Activated CD4-positive, alpha-beta T cell treated with anti-CD3 and anti-CD28 coated beads for 4 hours (primary cell): Measurements from ENCODE around the gene AFF3.

Experiments used
- DNase-seq, 2 donors: peaks; one replicate each; pipeline ENCODE4 v3.0.0-alpha.2; 2020

AFF3 gene

DNA sequence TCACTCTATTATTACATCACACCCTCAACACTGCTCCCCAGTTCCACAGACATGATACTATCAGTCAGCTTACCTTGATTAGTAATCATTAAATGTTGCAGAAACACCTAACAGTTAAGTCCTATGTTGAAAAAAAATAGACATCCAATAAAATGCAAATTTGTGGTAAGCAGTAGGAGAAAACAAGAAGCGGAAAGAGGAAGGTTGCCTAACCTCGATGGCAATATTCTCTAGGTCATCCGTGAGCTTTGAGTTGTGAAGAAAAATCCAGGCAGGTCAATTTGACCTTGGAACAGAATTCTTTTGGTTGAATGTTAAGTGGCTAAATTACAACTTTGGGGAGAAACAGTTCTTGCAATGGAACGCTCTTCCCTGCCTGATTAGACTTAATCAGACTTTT lies 264.4 kb downstream of the AFF3 start:
- no peak for DNase-seq

GRCh38 chr2:99876956-99877355 lies 265.4 kb downstream of the AFF3 start:
- DNase-seq = no peak

- no peak for DNase-seq
Measured at GRCh38 chr2:99875627-99876201, 266.7 kb downstream of the AFF3 start.

DNA sequence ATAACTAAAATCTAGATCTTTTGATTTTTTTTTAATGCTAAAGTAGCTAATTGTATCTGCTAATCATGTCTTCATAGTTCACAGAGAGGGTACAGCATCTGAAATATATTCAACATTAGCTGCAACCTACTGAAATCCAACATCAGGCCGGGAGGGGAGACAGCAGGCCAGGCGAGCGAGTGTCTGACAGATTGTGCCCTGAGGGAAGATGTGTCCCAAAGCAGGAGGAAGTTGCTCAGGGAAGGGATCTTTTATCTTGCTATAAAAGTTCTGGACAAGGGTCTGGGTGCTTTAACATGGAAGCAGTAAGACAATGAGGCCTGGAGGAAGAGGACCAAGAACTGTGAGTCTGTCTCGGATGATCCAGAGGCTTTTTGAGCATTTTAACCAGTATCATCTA lies 274.1 kb downstream of the AFF3 start:
- no peak for DNase-seq

GRCh38 chr2:99867770-99868169 lies 274.6 kb downstream of the AFF3 start:
- no peak for DNase-seq

- no peak for DNase-seq
Measured at GRCh38 chr2:99865818-99866676, 276.3 kb downstream of the AFF3 start.

DNA sequence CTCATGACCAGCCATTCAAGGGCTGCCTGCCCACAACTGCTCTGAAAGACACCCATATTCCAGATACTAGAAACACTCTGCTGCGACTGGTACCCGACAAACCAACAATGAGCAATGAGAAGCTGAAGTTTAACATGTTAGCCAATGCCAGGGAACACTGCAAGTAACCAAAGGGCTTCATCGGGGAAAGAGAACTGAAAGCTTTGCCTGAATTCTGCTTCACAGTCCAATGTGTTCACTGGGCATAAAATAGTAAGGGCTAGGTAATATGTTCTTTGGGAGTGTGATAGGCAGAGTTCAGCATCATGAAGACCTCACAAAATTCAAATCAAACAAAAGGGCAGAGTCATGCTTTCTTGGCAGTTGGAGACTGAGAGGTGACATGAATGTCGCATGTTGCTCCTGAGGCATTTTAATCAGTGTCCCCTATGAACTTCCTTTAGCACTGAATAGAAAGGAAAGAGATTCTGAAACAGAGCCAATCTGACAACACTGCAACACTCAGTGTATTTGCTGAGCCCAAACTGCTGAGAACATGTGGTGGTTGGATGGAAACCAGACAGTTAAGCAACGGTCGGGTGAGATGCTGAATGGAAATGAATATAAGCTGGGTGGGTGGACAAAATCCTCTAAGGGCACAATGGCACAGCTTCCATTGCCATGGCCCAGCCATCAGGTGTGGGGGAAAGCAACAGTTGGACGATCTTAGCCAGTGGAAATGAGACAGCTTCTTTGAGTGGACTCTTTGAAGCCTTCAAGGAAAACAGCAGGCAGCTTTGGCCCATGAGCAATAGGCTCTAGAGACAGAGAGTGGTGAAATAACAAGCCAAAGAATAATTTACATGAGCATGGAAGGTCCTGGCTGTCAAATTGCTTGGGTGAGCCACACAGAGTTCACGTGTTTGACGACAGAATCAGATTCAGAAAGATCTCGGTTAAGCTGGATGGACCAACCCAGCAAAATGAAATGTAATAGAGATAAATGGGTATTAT lies 277.5 kb downstream of the AFF3 start:
- DNase-seq = no peak

DNA sequence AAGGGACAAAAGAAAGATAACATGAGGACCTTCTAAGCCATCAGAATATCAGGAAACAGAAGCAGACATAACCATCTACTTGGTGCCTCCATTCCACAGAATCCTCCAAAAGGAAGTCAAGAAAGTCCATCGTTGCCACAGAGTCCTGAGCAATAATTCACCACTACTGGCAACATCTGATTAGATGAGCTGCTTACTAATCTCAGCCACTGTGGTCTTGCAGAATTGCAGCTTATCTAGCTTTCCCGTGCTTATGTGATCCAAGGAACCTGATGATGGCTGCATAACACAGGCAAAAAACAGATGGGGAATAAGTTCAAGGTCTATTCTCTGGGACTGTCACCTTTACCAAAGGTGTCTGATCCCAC lies 278.5 kb downstream of the AFF3 start:
- DNase-seq = no peak

DNA sequence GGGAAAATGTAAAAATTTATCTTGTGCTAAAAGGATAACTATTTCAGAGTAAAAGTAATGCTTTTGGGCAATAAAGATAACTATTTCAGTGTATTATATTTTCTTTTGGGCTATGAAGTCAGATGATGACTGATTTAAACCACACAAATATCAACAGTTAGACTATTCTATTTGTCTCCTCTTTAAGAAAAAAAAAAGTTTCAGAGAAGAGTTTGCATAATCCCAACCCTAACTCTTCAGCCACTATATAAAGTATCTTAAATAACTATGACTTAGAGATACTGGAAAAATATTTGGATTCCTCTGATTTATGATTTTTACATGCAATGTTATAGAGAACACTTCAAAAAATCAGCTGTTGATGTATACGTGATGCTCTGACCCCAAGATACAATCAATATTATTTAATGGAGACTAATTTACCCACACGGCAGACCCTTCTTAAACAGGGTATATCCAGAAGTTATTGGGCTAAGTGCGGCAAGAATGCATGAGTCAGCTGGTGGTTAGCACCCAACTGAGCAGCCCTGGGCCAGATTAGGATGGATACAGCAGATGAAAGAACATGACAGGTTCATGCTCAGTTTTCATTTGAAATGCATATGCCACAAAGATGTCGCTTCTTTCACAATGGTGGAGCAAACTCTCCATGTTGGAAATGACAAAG lies 279.0 kb downstream of the AFF3 start:
- no peak for DNase-seq

GRCh38 chr2:99862566-99862965 lies 279.8 kb downstream of the AFF3 start:
- no peak for DNase-seq

- DNase-seq = no peak
Measured at GRCh38 chr2:99861376-99861760, 281.0 kb downstream of the AFF3 start.

DNA sequence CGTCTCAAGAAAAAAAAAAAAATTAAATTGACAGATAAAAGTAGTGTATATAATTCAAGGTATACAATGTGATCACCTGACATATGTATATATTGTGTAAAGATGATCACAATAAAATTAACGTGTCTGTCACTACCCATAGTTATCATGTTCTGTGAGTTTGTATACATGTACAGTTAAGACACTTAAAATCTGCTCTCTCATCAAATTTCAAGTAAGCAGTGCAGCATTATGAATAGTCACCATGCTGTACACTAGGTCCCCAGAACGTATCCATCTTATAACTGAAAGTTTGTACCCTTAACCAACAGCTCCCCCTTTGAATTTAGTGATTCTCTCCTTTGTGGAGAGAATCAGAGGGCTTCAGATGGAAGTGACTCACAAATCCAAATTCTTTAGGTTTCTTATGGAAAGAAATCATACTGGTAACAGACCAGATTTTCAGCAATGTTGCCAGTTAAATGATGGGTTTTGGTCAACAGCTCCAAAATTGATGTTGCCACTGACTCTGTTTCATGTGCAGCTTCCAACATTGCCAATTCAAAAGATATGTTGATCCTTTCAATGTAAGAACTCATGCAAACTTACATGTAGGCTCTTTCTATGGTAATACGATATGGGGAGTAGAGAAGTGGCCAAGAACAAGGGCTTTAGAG lies 281.5 kb downstream of the AFF3 start:
- no peak for DNase-seq

DNA sequence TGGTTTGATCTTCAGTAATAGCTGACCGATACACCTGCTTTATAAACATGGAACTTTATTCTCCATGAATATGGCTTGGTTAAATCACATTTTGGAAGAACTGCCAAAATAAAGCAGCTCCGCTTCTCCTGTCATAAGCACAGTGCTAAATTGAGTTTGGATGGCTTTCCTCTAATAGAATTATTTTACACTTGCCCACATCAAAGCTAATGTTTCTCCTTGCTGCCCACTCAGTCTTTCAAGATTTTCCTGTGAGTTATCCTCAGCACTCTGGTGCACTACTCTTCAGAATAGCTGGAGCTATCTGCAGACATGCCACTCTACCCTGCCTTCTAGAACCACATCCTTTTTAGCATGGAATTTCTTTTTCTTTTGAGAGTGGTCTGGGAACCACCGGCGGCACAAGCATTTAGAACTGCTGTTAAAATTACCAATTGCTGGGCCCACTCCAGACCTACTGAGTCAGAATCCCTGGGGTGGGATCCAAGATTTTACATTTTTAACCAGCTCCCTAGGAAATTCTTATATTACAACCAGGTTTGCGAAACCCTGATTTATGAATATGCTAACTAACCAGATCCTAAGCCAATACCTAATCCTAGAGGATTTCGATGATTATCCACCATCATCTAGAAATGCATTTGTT lies 283.3 kb downstream of the AFF3 start:
- no peak for DNase-seq

DNA sequence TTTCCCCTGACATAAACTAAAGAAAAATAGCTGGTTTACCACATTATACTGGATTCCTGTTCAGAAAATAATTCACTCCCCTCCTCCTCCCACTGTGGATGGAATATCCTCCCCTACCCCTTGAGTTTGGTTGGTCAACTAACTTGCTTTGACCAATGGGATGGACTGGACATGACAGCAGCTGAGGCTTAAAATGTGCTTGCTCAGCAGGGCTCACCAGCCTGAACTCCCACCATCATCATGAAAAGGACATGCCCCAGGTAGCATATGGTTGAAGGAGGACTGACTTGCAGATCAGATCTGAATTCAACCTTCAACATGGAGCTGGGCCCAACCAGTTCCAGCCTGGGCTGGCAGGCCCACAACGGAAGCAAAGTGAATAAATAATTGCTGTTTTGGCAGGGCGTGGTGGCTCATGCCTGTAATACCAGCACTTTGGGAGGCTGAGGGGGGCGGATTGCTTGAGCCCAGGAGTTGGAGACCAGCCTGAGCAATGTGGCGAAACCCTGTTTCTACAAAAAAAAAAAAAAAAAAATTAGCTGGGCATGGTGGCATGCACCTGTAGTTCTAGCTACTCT lies 284.4 kb downstream of the AFF3 start:
- DNase-seq = no peak

GRCh38 chr2:99857372-99857771 lies 285.0 kb downstream of the AFF3 start:
- no peak for DNase-seq

- no peak for DNase-seq
Measured at GRCh38 chr2:99856119-99856518, 286.3 kb downstream of the AFF3 start.

GRCh38 chr2:99854236-99854852 lies 288.0 kb downstream of the AFF3 start:
- DNase-seq = no peak

DNA sequence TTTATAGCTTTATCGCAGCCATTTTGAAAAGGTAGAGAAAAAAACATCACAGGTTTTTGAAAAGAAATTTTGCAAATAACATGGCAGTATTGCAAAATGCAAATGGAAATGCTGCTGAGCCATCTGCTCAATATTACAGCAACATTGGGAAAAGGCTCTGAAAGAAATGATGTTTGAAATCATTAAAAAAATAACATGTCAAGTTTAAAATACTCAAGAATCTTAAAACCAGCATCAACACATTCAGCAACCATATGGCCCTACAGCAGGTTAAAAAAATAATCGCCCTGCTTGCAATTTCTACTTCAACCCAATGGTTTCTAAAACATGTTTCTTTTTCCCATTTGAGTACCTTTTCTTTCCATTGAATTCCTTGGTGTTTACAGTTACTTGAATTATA lies 289.4 kb downstream of the AFF3 start:
- DNase-seq = no peak

DNA sequence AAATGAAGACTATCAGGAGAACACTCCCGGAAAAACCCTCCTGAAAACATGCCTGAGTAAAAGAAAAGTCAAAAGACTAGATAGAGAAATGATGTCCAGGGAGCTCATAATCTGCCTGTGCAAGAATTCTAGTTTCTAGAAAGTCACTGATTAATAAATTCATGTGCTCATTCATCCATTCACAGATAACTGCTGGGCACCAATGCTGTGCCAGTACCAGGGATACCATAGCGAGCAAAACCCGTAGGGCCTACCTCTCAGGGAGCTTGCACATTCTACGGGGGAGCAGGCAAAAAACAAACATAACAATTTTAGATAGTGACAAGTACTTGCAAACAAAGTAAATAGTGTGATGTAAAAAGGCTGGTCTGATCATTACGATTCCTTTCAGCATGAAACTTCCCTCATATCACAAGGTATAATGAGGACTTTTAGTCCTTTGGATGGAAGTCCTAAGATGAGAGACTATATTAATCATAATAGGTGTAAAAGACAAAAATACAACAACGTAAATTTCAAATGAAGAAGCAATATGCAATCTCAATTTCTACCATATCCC lies 289.9 kb downstream of the AFF3 start:
- no peak for DNase-seq

GRCh38 chr2:99851811-99852210 lies 290.6 kb downstream of the AFF3 start:
- no peak for DNase-seq

- DNase-seq = no peak
Measured at GRCh38 chr2:99851089-99851488, 291.3 kb downstream of the AFF3 start.
